HG03565 (cell line): ENCODE data around the gene CTAGE8.
"Not testable (repeated sequence)": the region's sequence is repeated elsewhere in the genome, so short reads cannot be mapped to it uniquely, and the experiment has no call there.

Source experiments
- ATAC-seq: cut with Tn5 transposase; IDR thresholded peaks from one replicate; pipeline ENCODE4 v1.9.1; 2021; ENCODE audit warnings: mild to moderate bottlenecking, moderate library complexity; ENCODE audit not compliant: unreplicated experiment

Gene CTAGE8, protein sequence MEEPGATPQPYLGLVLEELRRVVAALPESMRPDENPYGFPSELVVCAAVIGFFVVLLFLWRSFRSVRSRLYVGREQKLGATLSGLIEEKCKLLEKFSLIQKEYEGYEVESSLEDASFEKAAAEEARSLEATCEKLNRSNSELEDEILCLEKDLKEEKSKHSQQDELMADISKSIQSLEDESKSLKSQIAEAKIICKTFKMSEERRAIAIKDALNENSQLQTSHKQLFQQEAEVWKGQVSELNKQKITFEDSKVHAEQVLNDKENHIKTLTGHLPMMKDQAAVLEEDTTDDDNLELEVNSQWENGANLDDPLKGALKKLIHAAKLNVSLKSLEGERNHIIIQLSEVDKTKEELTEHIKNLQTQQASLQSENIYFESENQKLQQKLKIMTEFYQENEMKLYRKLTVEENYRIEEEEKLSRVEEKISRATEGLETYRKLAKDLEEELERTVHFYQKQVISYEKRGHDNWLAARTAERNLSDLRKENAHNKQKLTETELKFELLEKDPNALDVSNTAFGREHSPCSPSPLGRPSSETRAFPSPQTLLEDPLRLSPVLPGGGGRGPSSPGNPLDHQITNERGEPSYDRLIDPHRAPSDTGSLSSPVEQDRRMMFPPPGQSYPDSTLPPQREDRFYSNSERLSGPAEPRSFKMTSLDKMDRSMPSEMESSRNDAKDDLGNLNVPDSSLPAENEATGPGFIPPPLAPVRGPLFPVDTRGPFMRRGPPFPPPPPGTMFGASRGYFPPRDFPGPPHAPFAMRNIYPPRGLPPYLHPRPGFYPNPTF

DNA sequence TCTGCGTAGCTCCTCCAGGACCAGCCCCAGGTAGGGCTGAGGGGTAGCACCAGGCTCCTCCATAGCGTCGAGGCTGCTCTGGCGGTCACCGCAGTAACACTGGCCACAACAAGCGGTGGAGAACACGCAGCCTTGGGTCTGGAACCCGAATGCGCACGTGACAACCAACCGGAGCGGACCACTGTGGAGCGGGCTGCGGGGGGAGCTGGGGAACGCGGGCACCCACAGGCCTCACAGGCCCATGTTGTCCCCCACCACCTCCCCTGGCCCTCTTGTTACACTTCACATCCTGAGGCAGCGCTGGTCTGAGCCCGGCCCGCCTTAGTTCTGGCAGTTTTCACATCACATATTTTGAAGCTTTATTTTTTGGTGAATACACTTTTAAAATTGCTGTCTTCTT lies at the start of gene CTAGE8:
CTAGE8 (minus strand) TSS at position 101 of the 400 bp plus-strand sequence; CDS start at position 63, 38 bp downstream.
- ATAC-seq: not testable (repeated sequence)

DNA sequence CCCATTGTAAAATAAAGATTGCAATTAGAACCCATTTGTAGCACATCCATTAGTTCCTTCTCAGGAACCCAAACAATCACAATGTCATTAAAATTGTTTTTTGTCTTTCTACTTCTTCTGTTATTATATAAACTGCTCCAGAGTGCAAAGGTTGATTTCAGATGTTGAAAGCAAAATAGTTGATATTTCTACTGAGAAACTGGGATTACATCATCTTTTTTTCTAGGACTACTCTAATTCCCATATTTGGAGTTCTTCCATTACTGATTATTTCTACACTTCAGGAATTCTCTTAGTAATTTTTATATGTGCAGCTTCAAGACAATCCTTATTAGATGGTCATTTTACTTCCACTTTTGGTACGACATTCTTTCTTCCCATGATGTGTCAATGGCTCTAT lies 48.4 kb upstream of the CTAGE8 start:
- not testable (repeated sequence) for ATAC-seq

DNA sequence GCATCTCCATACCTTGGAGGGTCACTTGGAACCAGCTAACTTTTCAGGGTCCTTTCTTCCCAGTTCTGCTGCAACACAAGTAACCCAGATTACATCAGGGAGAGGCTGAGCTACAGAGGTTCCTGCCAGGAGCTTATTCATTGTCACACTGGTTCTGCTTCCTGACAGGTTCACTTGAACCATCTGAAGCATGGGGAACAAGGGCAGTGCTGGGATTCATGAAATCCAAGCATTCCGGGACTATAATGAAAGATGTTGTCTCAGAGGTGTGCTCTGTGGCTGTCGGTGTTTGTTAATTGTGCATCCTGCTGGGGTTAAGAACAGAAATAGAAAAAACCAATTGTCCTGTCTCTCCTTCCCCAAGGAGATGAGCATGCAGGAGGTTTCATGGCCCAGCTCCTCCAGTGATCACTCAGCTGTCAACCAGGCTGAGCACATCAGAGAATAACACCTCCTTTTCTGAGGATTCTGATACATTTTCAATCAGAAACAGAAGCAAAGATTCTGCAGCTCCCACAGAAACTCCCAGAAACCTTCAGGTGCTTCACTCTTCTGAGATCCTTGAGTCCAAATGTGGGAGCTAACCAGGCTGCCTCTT lies 42.9 kb upstream of the CTAGE8 start, which contains the start of gene OR2A1:
OR2A1 (plus strand) TSS at position 548 of the 598 bp plus-strand sequence. CDS start 5,706 bp downstream, outside the sequence.
- not testable (repeated sequence) for ATAC-seq

DNA sequence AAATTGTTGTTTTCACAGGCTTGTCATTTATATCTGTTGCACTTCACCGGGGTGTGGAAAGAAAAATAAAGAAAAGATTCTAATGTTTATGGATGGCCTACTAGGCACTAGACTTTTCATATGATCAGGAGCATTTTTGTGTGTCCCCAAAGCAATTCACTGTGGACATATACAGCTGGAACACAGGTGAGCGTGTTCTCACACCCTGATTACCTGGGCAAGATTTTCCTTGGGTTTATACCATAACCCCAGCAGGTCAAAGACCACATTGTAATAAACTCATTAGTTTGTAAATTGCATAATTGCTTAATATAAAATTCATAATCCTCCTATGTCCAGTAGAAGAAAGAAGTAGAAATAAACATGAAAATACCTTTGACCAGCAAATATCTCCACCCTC lies 42.1 kb upstream of the CTAGE8 start:
- ATAC-seq: not testable (repeated sequence)

DNA sequence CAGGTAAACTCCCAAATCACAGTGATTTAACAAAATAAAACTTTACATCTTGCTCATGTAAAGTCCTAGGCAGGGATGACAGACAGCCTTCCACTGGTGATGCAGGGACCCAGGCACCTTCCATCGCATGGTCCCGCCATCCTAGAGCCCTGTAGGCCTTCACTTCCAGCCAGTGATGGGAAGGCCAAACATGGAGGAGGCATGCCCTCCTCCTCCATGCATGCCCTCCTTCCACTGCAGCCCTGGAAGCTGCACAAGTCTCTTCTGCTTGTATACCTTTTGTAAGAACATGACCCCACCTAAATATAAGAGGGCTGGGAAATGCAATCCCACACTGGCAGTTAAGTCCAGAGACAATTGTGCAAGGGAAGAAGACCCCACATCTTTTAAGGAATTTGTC lies 40.6 kb upstream of the CTAGE8 start:
- ATAC-seq: not testable (repeated sequence)

DNA sequence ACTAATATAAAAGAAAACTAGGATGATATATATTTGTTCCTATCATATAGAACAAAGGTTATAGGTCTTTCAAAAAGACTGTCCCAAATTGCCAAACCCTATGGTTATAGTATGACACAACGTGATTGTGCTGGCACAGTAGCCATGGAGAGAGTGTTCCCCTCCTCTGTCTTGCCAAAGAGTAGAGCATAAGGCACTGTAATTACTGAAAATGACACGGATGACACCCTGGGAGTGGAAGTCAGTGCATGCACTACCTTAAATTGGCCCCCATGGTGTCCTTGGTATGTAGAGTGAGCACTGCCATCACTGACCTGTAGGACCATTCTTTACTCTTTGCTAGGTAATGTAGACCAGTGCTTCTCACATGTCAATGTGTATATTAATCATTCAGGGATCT lies 36.1 kb upstream of the CTAGE8 start:
- not testable (repeated sequence) for ATAC-seq

DNA sequence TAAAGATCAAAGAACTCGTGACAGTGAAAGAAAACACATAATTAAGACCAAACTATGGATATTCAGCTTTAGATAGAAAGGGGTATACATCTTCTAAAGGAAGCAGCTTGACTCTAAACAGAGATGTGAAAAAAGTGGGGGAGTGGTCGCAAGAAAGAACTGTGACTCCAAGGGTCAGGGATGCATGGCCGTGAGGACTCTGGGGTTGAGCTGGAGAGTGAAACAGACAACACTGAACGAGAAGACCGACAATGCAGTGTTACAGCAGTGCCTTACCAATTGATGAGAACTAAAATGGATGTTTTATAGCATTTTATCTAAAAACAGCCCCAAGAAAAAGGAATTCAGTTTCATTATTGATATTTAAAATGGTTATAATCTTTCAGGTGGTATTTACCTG lies 34.5 kb upstream of the CTAGE8 start:
- ATAC-seq: not testable (repeated sequence)

DNA sequence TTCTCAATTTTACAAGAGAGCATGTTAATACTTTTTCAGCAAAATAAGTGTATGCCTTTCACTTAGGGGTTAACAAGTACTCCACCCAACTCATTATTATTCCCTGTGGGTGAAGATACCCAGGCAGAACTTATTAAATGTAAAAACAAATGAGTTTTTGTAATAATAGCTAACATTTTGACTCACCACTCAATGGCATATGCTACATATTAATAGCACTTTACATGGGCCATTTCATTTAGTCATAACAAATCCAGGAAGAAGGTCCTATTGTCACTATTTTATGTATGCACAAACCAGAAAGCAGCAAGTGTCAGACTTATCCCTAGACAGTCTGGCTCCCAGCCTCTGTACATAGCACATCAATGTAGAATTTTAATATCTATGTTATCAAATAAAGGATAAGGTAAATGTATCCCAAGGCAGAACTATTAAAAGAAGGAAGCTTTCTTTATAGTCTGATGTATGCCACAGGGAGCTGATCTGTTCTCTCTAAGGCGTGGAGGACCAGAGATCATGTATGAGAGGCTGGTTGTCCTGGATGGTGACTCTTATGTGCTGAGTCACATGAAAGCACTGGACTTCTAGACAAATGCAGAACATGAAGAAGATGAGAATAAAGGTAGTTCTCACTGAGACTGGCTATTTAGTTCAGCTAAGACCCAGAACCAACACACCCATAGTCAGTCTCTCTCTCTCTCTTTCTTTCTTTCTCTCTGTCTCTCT lies 33.7 kb upstream of the CTAGE8 start:
- ATAC-seq: not testable (repeated sequence)

DNA sequence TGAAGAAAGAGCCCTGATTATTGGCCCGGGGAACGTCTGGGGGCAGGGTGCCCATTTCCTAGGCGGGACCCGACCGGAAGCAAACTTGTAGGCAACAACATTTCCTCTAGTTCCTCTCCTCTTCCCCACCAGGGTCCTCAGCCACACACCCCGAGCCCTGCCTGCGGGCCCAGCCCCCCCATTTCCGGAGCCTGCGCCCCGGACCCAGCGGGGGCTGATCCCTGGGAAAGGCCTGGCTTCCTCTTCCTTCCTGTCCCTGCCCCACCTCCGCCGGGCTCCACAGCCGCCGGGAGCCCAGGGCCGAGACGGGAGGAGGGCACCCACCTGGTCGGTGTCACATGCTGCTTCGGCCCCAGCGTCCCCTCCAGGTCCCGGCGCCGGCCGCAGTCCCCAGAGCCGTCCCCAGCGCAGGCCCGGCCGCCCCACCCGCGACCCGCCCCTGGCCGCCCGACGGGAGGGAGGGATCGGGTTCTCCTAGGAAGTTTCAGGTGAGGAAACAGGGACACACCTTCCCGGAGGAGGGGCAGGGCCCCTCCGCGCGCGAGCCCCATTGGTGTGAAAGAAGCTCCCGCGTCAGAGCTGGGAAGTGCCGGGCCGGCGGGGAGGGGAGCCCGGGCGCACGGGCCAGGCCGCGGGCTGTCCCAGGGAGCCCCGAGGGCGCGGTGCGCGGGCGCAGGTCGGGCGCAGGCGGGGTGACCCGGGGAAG lies 24.9 kb upstream of the CTAGE8 start:
- ATAC-seq: peak; percentile 47

DNA sequence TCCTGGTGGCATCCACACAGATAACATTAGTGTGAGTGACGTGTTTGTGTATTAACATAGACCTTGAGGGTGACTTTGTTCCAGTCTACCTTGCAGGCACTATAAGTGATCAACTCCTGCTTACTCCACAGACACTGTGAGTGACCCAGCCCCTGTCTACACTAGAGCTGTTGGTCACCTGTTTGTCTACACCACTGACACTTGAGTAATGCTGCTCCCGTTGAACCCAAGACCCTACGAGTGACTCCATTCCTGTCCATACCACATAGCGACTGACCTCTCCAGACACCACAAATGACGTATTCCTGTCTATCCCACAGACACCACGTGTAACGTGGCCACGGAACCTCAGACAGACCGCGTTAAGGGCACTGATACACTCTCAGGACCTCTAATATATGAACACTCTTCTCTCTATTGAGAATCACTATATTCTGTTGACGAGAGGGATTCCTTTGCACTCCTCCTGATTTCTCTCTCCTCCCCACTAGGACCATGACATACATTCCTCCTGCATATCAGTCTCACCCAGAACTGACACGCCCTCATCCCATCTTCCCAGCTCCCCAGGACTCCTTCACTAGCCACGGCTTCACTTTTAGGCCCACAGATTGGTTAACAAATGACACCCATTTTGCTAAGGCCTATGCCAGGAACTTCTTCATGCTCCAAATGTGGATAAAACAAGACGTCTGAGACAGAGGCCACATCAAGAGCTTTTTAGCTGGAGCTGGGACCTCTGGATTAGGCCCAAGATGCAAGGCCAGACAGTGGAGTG lies 23.5 kb upstream of the CTAGE8 start:
- not testable (repeated sequence) for ATAC-seq

DNA sequence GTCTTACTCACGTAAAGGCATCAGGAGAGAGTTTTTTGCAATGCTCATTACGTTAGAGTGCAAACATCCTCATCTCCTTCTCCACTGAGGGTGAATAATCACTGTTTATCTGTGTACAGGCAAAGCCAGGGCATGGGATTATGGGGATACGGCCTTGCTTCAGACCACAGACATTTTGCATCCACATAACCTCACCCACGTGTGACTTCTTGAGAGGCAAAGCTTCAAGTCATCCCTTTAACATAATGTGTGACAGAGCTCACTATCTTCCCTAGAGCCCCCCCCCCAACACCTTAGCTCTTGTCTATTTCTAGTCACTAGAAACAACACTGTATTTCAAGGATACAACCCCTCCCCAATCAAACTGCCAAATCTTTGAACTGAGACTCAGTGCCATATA lies 22.5 kb upstream of the CTAGE8 start:
- not testable (repeated sequence) for ATAC-seq

DNA sequence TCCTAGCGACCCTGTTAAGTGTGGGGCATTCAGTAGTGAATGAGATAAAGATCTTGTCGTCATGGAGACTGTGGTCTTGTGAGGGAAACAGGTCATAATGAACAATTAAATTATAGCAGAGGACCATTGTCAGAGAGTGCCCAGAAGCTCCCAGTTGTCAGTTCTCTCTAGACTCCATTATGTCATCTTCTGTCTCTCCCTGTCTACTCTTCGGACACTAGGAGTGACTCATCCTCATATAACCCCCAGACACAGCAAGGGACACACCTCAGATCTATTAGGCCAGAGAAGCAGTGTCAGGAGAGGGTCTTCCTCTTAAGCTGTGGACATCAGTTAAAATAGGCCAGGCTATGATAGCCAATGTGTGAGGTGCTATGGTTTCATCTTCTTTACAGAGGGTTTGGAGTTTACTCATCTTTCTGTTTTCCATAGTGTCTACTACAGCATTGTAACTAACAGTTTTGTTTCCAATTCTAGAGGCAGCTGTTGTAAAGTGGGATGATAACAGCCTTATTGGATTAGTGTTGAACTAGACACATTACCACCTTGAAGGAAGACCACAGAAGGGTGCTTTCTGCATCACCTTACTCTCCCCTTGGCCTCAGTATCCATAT lies 18.2 kb upstream of the CTAGE8 start:
- not testable (repeated sequence) for ATAC-seq

DNA sequence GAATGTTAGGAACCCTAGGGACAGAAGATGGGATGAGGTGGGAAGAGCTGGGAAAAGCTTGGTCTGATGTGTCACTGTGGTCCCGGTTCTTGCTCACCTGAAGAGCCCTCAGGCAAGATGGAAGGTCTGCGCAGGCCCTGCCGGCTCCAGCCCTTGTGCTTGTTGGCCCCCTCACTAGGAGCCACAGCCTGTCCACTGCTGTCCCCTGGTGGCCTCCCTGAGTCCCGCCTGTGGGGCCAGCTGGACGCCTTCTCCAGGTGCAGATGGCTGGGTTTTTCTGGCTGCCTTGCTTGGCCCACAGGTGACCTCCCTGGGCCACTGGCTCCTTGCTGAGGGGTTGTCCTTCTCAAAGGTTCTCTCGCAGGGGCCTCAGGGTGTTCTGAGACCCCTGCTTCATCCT lies 14.6 kb upstream of the CTAGE8 start:
- not testable (repeated sequence) for ATAC-seq

DNA sequence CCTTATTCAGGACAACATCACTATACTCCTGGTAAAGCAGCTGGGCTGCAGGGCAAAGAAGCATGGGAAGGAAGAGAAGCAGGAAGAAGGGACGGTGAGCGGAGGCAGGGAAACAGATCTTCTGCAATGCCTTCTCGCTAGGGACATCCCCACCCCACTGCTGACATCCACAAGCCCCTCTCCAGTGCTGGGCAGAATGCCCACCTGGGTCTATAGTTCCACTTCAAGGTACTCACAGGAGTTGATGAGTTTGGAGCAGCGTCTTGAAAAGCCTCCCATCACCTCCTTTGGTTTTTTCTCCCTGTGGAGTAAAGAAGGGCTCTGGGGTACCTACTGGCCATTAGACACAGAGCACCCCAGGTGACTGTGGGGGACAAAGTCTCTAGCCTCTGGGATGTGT lies 13.4 kb upstream of the CTAGE8 start:
- ATAC-seq: not testable (repeated sequence)

DNA sequence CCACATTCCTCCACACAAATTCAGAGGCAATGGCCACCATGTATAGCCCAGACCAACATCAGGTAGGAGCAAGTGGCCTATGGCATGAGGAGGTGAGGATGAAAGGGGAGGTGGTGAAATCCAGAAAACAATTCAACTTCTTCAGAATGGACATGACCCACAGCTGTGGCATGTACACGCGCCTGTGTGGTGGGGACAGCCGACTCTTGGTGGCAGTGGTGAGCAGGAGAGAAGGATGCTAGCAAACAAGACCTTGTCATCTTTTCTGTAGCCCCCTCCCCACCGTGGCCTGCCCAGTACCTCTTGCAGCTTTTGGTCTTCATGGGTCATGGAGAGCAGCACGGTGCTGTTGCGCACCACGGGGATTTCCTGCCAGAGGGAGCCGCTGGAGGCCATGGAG lies 12.9 kb upstream of the CTAGE8 start:
- not testable (repeated sequence) for ATAC-seq

DNA sequence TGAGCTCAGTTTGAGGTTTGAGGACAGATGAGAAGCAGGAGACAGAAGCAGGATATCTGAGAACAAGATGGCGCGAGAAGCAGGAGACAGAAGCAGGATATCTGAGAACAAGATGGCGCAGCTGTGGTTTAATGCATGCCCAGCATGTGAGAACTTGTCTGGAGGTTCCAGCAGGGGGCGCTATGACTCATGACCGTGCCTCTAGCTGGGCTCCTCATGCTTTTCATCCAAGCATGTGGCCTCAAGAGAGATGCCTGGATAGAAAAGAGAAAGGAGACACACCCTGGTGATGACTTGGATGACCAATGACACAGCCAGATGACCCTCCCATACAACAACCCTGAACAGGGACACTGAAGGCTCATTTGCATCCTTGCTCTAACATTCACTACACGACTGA lies 10.9 kb upstream of the CTAGE8 start:
- ATAC-seq: not testable (repeated sequence)

DNA sequence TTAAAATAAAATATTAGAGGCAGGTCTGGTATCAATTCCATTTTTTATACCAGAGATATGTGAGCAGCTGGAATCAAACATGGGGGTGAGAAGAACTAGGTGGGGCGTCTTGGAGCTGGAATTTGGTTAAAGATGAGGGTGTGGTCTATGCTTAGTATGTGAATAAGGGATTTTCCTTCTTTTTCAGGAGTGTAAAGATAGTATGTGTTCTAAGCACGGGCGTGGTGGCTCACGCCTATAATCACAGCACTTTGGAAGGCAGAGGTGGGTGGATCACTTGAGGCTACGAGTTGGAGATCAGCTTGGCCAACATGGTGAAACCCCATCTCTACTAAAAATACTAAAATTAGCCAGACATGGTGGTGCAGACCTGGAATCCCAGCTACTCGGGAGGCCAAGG lies 6.2 kb upstream of the CTAGE8 start:
- not testable (repeated sequence) for ATAC-seq

DNA sequence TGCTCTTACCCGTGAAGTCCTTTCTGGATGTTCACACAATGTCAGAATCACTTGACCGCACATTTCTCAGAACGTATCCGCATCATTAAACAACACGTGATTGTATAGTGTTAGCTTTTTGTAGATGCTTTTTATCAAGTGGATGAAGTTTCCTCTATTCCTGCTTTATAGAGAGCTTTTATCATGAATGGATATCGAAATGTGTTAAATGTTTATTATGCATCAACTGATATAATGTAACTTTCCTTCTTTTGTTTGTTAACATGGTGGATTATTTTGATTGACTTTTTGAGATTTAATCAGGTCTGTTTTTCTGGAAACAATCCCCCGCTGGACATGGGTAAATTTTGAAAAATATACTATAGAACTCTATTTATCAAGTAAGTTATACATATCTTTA lies 4.4 kb downstream of the CTAGE8 start, which contains the start of gene OR2A7:
OR2A7 (minus strand) TSS at position 101 of the 400 bp plus-strand sequence. CDS start 5,164 bp downstream, outside the sequence.
- ATAC-seq: not testable (repeated sequence)

DNA sequence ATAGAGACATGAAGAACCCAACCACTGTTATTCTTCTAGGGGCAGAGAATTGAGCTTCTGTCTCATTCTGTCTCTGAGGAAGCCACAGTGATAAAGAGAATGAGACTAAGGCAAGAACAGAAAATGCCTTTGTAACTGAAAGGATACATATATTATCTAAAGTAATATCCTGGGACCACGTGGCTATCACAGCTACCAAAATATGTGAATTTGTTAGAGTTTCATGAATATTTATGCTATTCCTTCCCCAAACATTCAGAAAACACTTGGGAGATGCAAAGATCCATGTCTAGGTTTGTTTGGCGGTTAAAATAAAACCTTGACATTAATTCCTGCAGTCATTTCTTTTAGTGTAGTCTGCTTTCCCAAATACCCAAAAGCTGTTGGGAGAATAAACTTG lies 7.0 kb downstream of the CTAGE8 start:
- not testable (repeated sequence) for ATAC-seq
